ENCODE results near the gene UGT2B11.
"Not testable (repeated sequence)": the region's sequence is repeated elsewhere in the genome, so short reads cannot be mapped to it uniquely, and the experiment has no call there.

The UGT2B11 gene

DNA sequence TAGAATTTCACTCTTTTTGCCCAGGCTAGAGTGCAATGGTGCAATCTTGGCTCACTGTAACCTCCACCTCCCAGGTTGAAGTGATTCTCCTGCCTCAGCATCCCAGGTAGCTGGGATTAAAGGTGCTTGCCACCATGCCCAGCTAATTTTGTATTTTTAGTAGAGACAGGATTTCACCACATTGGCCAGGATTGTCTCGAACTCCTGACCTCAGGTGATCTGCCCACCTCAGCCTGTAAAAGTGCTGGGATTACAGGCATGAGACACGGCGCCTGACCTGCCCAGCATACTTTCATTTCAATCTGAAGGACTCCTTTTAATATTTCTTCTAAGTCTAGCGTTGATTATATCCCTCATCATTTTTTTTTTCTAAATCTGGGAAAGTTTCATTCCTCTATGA lies 45.4 kb downstream of the UGT2B11 start:
- not testable (repeated sequence) for DNase-seq (ENCODE audit: low spot score)

DNA sequence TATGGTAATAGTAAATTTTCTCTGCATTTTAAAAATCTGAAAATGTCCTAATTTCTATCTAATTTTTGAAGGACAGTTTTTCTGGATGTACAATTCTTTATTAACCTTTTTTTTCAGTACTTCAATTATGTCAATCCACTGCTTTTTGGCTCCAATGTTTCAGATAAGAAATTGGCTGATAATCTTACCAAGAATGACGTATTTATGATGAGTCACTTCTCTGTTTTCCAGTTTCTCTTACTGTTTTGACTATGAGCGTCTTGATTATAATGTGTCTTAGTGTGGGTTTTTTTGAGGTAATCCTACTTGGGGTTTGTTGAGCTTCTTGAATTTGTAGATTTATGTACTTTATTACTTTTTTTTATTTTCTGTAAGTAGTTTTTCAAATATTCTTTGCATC lies 47.2 kb downstream of the UGT2B11 start:
- no peak for DNase-seq (ENCODE audit: low spot score)

DNA sequence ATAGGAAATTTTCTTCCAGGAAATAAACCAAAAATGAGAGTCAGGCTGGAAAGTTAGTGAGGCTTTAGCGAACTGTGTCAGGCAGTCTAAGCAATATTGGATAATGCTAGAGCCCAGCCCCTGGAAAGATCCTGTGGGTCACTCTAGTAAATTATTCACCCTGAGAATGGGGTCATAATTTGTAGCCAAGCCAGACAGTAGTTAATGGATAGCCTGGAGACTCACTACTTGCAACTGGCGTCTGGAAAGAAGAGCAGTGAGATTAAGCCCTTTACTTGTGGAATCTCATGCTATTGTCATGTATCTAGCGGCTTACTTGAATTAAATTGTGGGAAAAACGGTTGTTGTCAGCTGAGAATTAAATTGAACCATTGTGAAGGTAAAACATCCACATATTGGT lies 48.2 kb downstream of the UGT2B11 start:
- DNase-seq (ENCODE audit: low spot score), result not testable (repeated sequence)

DNA sequence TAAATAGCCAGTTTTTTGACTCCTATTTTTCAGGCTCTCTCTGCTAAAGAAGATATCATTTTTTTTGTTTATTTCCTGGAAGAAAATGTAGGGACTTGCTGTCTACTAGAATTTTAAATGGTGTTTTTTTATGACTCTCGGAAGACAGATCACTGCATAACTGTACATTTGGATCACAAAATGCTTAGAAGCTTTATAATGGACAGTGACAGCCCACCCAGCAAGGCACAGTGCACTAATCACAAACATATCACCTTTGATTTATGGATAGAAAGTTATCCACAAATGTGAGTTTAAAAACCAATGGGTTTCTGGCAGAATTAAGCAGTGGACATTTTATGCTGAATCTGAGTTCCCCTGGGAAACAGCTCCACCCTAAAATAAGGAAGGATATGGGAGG lies 48.8 kb downstream of the UGT2B11 start:
- DNase-seq (ENCODE audit: low spot score), result not testable (repeated sequence)

DNA sequence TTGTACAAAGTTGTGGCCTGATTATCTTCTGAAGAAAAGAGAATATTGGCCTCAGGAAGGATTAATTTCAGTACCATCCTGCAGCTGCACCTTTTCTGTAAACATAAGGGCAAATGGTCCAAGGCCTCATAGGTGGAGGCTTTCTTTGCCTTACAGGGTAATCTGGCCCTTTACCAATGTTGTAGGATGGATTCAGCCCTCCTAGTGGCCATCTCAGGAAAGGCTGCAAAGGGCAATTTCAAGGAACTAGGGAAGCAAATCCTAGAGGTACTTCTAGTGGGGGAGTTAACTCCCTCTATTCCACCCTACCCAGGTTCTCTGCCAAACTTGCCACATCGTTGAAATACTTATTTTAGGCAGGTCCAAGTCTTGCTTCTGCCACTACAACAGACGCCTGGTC lies 57.6 kb downstream of the UGT2B11 start:
- no peak for DNase-seq (ENCODE audit: low spot score)

DNA sequence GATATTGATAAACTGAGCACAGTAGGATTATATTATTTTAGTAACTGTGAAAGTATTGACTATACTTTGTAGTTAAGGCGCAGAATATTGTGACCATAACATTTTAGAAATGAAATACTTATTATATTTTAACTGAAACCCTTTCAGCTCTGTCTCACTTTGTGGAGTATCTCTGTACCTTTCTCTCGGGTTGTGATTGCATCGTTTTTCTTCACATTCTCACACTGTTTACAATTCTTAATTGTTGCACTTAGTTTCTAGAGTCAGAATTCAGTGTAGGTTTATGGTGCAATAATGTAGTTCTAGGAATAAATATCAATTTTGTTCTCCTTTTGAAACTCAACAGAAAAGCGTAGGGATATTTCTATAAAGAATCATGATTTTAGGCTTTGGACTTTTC lies 60.5 kb downstream of the UGT2B11 start:
- DNase-seq (ENCODE audit: low spot score), result no peak

All from activated CD4-positive, alpha-beta T cell treated with anti-CD3 and anti-CD28 coated beads, Interleukin-2, Interleukin-4, amounts not matched to agents 100 ng/mL and 50 ng/mL, durations not matched to agents 16 hours and 8 hours (primary cell).